HCT116 (cell line): Measurements from ENCODE around the gene SERPINA3.

Source experiments
- EZH2 ChIP-seq: fragments of 200-600 bp; sonication (generic); IDR thresholded peaks from 2 replicates; pipeline ENCODE4 v1.6.1; 2017; ENCODE audit warnings: antibody characterized with exemption, mixed run types
- JUND ChIP-seq: IDR thresholded peaks from 2 replicates; pipeline ENCODE4 v1.6.1; 2012
- POLR2A ChIP-seq: IDR thresholded peaks from 2 replicates; pipeline ENCODE4 v1.7.0; 2011; ENCODE audit warnings: borderline replicate concordance; ENCODE audit not compliant: insufficient read depth, insufficient read length; ENCODE audit errors: extremely low read depth
- POLR2AphosphoS5 ChIP-seq: IDR thresholded peaks from 2 replicates; pipeline ENCODE4 v1.6.1; 2011; ENCODE audit warnings: mild to moderate bottlenecking, low read depth, low read length, moderate library complexity
- RAD21 ChIP-seq: IDR thresholded peaks from 2 replicates; pipeline ENCODE4 v1.6.1; 2012; ENCODE audit warnings: low read depth, mild to moderate bottlenecking
- SIN3A ChIP-seq: IDR thresholded peaks from 2 replicates; pipeline ENCODE4 v1.6.1; 2012; ENCODE audit warnings: low read depth
- YY1 ChIP-seq: IDR thresholded peaks from 2 replicates; pipeline ENCODE4 v1.6.1; 2011; ENCODE audit warnings: low read length, low read depth, moderate library complexity, mild to moderate bottlenecking; ENCODE audit not compliant: insufficient replicate concordance; ENCODE audit errors: extremely low read depth
- ZNF274 ChIP-seq: fragments of 200-500 bp; sonication (Bioruptor generic); IDR thresholded peaks from 2 replicates; pipeline ENCODE4 v1.6.1; 2014; ENCODE audit warnings: mild to moderate bottlenecking, low read depth, low read length, inconsistent platforms
- TF ChIP-seq, protein P1 (sequence below), 3 experiments: fragments of 200-600 bp in 1 of 3; sonication (generic) in 1 of 3; IDR thresholded peaks in 2 of 3; conservative IDR thresholded peaks in 1 of 3; 2 replicates each; pipeline ENCODE4 v1.5.1; 2012 to 2017; ENCODE audit warnings: low read depth in 2 of 3, low read length in 2 of 3, antibody characterized with exemption in 1 of 3, borderline replicate concordance in 1 of 3, control low read depth in 1 of 3, mild to moderate bottlenecking in 1 of 3, mixed read lengths in 1 of 3, mixed run types in 1 of 3, moderate library complexity in 1 of 3; ENCODE audit not compliant: insufficient read depth in 1 of 3
- TF ChIP-seq, protein P2 (sequence below): IDR thresholded peaks from 2 replicates; pipeline ENCODE4 v1.6.1; 2012; ENCODE audit warnings: low read depth
- TF ChIP-seq, protein P3 (sequence below): IDR thresholded peaks from 2 replicates; pipeline ENCODE4 v1.6.1; 2011; ENCODE audit warnings: mild to moderate bottlenecking, low read length, moderate library complexity; ENCODE audit not compliant: insufficient replicate concordance; ENCODE audit errors: extremely low read depth
- TF ChIP-seq, protein P4 (sequence below): IDR thresholded peaks from 2 replicates; pipeline ENCODE4 v1.6.1; 2012
- TF ChIP-seq, protein P5 (sequence below): IDR thresholded peaks from 2 replicates; pipeline ENCODE4 v1.6.1; 2012

- TF ChIP-seq SIN3A = no peak
- no peak for TF ChIP-seq POLR2A
- TF ChIP-seq POLR2AphosphoS5 = no peak
- TF ChIP-seq, protein P1, sequence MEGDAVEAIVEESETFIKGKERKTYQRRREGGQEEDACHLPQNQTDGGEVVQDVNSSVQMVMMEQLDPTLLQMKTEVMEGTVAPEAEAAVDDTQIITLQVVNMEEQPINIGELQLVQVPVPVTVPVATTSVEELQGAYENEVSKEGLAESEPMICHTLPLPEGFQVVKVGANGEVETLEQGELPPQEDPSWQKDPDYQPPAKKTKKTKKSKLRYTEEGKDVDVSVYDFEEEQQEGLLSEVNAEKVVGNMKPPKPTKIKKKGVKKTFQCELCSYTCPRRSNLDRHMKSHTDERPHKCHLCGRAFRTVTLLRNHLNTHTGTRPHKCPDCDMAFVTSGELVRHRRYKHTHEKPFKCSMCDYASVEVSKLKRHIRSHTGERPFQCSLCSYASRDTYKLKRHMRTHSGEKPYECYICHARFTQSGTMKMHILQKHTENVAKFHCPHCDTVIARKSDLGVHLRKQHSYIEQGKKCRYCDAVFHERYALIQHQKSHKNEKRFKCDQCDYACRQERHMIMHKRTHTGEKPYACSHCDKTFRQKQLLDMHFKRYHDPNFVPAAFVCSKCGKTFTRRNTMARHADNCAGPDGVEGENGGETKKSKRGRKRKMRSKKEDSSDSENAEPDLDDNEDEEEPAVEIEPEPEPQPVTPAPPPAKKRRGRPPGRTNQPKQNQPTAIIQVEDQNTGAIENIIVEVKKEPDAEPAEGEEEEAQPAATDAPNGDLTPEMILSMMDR (IDR thresholded peaks at IDR 0.05 in 2 of 3, conservative IDR thresholded peaks at IDR 0.05 in 1 of 3; ENCODE audit: borderline replicate concordance in 1 of 3, insufficient read depth in 1 of 3, low read depth in 2 of 3, low read length in 2 of 3) = no peak
- TF ChIP-seq, protein P2, sequence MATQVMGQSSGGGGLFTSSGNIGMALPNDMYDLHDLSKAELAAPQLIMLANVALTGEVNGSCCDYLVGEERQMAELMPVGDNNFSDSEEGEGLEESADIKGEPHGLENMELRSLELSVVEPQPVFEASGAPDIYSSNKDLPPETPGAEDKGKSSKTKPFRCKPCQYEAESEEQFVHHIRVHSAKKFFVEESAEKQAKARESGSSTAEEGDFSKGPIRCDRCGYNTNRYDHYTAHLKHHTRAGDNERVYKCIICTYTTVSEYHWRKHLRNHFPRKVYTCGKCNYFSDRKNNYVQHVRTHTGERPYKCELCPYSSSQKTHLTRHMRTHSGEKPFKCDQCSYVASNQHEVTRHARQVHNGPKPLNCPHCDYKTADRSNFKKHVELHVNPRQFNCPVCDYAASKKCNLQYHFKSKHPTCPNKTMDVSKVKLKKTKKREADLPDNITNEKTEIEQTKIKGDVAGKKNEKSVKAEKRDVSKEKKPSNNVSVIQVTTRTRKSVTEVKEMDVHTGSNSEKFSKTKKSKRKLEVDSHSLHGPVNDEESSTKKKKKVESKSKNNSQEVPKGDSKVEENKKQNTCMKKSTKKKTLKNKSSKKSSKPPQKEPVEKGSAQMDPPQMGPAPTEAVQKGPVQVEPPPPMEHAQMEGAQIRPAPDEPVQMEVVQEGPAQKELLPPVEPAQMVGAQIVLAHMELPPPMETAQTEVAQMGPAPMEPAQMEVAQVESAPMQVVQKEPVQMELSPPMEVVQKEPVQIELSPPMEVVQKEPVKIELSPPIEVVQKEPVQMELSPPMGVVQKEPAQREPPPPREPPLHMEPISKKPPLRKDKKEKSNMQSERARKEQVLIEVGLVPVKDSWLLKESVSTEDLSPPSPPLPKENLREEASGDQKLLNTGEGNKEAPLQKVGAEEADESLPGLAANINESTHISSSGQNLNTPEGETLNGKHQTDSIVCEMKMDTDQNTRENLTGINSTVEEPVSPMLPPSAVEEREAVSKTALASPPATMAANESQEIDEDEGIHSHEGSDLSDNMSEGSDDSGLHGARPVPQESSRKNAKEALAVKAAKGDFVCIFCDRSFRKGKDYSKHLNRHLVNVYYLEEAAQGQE = no peak
- no peak for TF ChIP-seq JUND
- TF ChIP-seq ZNF274 = no peak
- TF ChIP-seq, protein P3, sequence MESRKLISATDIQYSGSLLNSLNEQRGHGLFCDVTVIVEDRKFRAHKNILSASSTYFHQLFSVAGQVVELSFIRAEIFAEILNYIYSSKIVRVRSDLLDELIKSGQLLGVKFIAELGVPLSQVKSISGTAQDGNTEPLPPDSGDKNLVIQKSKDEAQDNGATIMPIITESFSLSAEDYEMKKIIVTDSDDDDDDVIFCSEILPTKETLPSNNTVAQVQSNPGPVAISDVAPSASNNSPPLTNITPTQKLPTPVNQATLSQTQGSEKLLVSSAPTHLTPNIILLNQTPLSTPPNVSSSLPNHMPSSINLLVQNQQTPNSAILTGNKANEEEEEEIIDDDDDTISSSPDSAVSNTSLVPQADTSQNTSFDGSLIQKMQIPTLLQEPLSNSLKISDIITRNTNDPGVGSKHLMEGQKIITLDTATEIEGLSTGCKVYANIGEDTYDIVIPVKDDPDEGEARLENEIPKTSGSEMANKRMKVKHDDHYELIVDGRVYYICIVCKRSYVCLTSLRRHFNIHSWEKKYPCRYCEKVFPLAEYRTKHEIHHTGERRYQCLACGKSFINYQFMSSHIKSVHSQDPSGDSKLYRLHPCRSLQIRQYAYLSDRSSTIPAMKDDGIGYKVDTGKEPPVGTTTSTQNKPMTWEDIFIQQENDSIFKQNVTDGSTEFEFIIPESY = no peak
- TF ChIP-seq YY1 = no peak
- TF ChIP-seq EZH2 = no peak
- TF ChIP-seq, protein P4, sequence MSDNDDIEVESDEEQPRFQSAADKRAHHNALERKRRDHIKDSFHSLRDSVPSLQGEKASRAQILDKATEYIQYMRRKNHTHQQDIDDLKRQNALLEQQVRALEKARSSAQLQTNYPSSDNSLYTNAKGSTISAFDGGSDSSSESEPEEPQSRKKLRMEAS = no peak
- no peak for TF ChIP-seq RAD21
- TF ChIP-seq, protein P5, sequence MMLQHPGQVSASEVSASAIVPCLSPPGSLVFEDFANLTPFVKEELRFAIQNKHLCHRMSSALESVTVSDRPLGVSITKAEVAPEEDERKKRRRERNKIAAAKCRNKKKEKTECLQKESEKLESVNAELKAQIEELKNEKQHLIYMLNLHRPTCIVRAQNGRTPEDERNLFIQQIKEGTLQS = no peak
Measured at GRCh38 chr14:94656043-94656442, 43.9 kb downstream of the SERPINA3 start.
